Mononuclear cell (primary cell): ENCODE data around the gene ATP9A. TPM values are rescaled to one million over a fixed set of nuclear protein-coding genes. Genes with fewer than 3 reads are reported as not detected.
"Not testable (repeated sequence)": the region's sequence is repeated elsewhere in the genome, so short reads cannot be mapped to it uniquely, and the experiment has no call there.

Source experiments
- H3K27me3 ChIP-seq: 2 replicates; pipeline ENCODE4 v1.6.0; 2011; ENCODE audit warnings: low read length, control low read depth; ENCODE audit not compliant: insufficient read depth
- H3K4me1 ChIP-seq: 2 replicates; pipeline ENCODE4 v1.5.1; 2011; ENCODE audit warnings: mild to moderate bottlenecking, low read length, control low read depth; ENCODE audit not compliant: insufficient read depth
- H3K4me3 ChIP-seq: 2 replicates; pipeline ENCODE4 v1.5.1; 2011; ENCODE audit warnings: mild to moderate bottlenecking, low read length, moderate library complexity
- H3K9me3 ChIP-seq: 2 replicates; pipeline ENCODE4 v1.5.1; 2011; ENCODE audit warnings: low read depth, mild to moderate bottlenecking, control low read depth, low read length
- total RNA-seq: library from RNA; depleted of rRNA; stranded (reverse); fragments of >200 nt; gene quantifications from one replicate; pipeline ENCODE4 v1.2.3, GENCODE V29; 2012

Gene ATP9A
- total RNA-seq, 1 donor, result 2.3 TPM

GRCh38 chr20:51801122-51801822 lies 33.1 kb upstream of the ATP9A start:
- H3K4me1 ChIP-seq, result peaks cover 26% of the 10 kb centered on the region
- H3K4me3 ChIP-seq, result no peak overlapping the region
- no peaks in the 10 kb centered on the region for H3K9me3 ChIP-seq
- peaks cover 45% of the 10 kb centered on the region for H3K27me3 ChIP-seq

- peaks cover 45% of the 10 kb centered on the region for H3K27me3 ChIP-seq
- H3K9me3 ChIP-seq, result no peaks in the 10 kb centered on the region
- no peak overlapping the region for H3K4me3 ChIP-seq
- H3K4me1 ChIP-seq, result peaks cover 26% of the 10 kb centered on the region
These were observed 32.6 kb upstream of the ATP9A start for GRCh38 chr20:51800872-51801121.

DNA sequence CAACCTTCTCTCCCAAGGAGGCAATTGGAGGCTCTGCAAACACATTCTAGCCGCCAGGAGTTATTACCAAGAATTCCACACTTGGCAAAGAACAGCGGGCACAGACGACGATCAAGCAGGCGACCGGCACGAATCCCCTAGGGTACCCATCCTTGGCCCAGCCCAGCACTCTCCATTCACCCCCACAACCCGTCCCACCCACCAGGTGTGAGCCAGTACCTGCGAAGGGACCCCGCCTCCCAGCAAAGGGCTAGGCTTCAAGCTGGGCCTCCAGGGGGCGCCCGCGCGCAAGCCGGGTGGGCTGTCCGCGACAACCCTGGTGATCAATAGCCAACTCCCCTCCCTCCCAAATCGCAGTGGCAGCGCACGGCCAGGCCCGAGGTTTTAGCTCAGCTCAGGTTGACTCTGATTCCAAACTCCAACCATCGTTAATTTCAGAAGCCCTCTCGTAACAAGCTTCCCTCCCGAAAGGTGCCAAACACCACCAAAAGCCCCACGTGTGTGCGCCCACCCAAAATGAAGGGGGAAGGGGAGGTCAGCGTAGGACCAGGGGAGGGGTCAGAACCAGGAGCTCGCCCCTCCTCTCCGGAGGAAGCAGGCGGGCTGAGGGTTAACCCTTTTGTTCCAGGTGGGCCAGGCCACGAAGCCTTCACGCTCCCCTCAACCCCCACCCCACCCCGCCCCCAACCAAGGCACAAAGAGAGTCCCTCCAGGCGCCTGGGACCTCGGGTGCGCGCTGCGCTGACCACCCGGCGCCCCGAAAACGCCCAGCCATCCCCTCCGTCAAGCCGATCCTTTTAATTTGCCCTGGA lies 32.1 kb upstream of the ATP9A start:
- Histone ChIP-seq H3K4me1 (peaks cover 26% of the 10 kb centered on the region), H3K27me3 (peaks cover 45% of the 10 kb centered on the region), H3K9me3 (no peaks in the 10 kb centered on the region), H3K4me3 (no peak overlapping the region)

DNA sequence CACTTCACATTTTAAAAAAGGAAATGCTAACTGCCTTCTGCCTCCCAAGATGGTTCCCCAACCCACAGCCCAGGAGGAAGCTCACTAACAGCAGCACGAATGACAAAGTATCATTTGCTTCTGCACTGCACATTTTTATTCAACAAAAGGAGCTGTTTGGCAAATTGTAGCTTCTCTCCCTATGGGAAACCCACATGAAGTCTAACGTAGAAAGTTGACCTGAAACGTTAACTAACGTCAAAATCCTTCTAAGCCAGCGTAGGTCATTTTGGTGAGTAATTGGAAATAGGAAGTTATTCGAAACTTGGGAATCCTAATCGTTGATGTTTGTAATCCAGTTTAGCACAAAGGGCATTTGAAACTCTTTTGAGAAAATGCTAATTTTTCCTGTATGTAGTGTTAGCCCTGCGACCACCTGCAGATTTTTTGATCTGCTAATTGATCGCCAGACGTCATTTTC lies 31.2 kb upstream of the ATP9A start:
- H3K27me3 ChIP-seq, result peaks cover 45% of the 10 kb centered on the region
- no peak overlapping the region for H3K4me3 ChIP-seq
- no peaks in the 10 kb centered on the region for H3K9me3 ChIP-seq
- H3K4me1 ChIP-seq, result peaks cover 26% of the 10 kb centered on the region

- H3K9me3 ChIP-seq, result no peaks in the 10 kb centered on the region
- H3K4me3 ChIP-seq, result no peak overlapping the region
- peaks cover 26% of the 10 kb centered on the region for H3K4me1 ChIP-seq
- peaks cover 32% of the 10 kb centered on the region for H3K27me3 ChIP-seq
These were observed 29.3 kb upstream of the ATP9A start for GRCh38 chr20:51797357-51798025.

DNA sequence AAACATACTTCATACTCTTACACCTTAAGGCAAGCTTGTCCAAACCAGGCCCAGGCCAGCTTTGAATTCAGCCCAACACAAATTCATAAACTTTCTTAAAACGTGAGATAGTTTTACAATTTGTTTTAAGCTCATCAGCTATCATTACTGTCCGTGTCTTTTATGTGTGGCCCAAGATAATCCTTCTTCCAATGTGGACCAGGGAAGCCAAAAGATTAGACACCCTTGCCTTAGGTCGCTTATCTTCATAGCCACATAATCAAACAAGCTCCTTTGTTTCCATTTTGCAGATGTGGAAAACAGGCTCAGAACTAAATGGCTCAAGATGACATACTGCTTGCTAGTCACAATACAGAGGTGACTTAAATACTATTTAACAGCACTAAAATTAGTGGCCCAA lies 28.1 kb upstream of the ATP9A start:
- H3K9me3 ChIP-seq, result no peaks in the 10 kb centered on the region
- peaks cover 25% of the 10 kb centered on the region for H3K27me3 ChIP-seq
- no peak overlapping the region for H3K4me3 ChIP-seq

GRCh38 chr20:51792960-51793359 lies 24.8 kb upstream of the ATP9A start:
- no peaks in the 10 kb centered on the region for H3K27me3 ChIP-seq
- no peaks in the 10 kb centered on the region for H3K9me3 ChIP-seq
- no peak overlapping the region for H3K4me3 ChIP-seq
- no peaks in the 10 kb centered on the region for H3K4me1 ChIP-seq

More for the DNA sequence above, 28.1 kb upstream of the ATP9A start:
- H3K4me1 ChIP-seq, result peaks cover 22% of the 10 kb centered on the region

DNA sequence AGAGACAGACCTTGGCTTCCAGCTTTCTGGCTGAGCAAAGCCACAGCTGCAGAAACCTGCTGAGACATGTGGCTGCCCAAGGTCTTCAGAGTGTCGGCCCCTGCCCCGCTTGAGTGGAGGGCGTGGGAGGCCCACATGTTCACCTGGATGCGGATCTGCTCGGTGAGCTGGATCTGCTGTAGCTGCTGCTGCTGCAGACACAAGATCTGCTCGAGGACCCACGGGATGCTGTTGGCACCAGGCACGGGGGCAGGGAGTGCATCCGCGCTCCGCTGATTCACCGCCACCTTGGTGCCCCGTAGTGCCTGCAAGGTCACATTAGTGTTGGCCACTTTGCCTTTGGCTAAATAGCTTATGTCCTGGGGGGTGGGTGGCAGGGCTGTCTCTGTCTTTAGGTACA lies 23.4 kb upstream of the ATP9A start:
- H3K27me3 ChIP-seq, result no peaks in the 10 kb centered on the region
- H3K4me3 ChIP-seq, result no peak overlapping the region
- no peaks in the 10 kb centered on the region for H3K9me3 ChIP-seq
- H3K4me1 ChIP-seq, result no peaks in the 10 kb centered on the region

GRCh38 chr20:51790256-51790655 lies 22.1 kb upstream of the ATP9A start:
- no peaks in the 10 kb centered on the region for H3K4me1 ChIP-seq
- H3K9me3 ChIP-seq, result no peaks in the 10 kb centered on the region
- no peaks in the 10 kb centered on the region for H3K27me3 ChIP-seq
- no peak overlapping the region for H3K4me3 ChIP-seq

DNA sequence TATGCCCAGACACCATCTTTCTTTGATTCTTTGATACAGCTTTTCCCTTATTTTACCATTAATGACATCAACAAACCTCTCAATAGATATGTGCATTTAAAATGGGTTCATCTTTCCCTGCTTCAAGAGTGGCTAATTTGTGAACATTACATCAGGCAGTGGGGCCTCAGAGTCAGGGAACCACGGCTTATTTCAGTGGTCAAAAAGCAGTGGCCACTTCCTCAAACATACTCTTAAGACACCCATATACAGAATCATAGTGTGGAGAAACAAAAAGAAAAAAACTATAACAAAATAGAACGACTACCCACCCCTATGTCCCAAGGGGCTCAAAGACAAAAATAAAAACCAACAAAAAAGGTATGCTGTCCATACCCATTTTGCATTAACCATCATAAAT lies 21.2 kb upstream of the ATP9A start:
- Histone ChIP-seq H3K4me1 (no peaks in the 10 kb centered on the region), H3K27me3 (no peaks in the 10 kb centered on the region), H3K9me3 (no peaks in the 10 kb centered on the region), H3K4me3 (no peak overlapping the region)

- Histone ChIP-seq H3K4me1 (no peaks in the 10 kb centered on the region), H3K9me3 (no peaks in the 10 kb centered on the region), H3K27me3 (no peaks in the 10 kb centered on the region), H3K4me3 (no peak overlapping the region)
These were observed 20.6 kb upstream of the ATP9A start for GRCh38 chr20:51788822-51789221.

DNA sequence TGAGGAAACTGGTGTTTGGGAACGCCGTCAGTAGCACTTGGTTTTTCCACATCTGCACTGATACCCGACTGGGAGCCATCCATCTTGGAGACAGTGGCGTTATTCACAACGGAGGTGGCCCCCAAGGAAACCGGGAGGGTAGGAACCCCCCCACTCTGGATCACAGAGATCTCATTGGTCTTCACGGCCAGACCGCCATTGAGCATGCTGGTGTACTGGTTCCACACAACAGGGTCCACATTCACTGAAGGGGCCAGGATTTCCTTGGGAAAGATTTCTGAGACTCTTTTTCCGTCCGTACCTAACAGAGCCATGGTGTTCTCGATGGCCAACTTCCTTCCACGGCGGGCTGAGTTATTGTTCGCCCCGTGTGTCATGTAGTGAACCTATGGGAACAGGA lies 16.1 kb upstream of the ATP9A start:
- no peaks in the 10 kb centered on the region for H3K4me1 ChIP-seq
- no peaks in the 10 kb centered on the region for H3K9me3 ChIP-seq
- no peaks in the 10 kb centered on the region for H3K27me3 ChIP-seq
- H3K4me3 ChIP-seq, result no peak overlapping the region

GRCh38 chr20:51778229-51778759 lies 10.1 kb upstream of the ATP9A start:
- not testable (repeated sequence) for H3K4me1 ChIP-seq, H3K27me3 ChIP-seq, H3K9me3 ChIP-seq, H3K4me3 ChIP-seq

DNA sequence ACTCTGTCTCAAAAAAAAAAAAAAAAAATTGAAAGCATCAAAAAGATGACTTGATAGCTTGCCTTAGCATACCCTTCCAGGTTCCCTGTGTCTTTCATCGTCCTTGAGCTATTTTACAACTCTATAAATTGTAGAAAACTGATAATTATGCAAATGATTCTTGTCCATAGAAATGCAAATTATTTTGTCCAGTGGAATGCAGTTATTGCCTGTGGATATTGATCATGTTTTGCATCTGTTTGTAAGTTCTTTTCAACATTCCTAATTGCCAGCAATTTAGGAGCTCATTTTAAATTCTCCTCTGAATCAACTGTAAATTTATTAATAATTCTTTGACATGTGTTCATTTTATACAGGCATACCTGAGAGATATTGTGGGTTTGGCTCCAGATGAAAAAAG lies 7.1 kb upstream of the ATP9A start:
- Histone ChIP-seq H3K4me3 (no peak overlapping the region), H3K4me1 (no peaks in the 10 kb centered on the region), H3K9me3 (no peaks in the 10 kb centered on the region), H3K27me3 (no peaks in the 10 kb centered on the region)

DNA sequence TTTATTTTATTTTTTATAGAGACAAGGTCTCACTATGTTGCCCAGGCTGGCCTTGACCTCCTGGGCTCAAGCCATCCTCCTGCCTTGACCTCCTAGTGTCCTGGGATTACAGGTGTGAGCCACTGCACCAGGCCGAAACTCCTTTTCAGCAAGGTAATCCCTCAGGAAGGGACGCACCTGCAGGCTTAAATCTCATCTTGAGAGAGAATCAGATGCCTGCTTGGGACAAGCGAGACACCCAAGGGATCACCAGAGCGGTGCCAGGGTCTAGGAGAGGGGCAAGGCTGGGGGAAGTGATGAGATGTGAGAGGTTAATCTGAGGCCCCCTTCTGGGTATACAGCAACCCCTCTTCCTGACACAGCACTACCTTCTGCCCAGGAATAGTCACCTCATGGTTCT lies 4.0 kb upstream of the ATP9A start:
- Histone ChIP-seq H3K27me3 (peaks cover 9% of the 10 kb centered on the region), H3K9me3 (no peaks in the 10 kb centered on the region), H3K4me1 (peaks cover 6% of the 10 kb centered on the region), H3K4me3 (no peak overlapping the region)
